SU-DHL-6 (cell line): Measurements from ENCODE around the gene HSPD1.

ENCODE experiments used
- H2AFZ ChIP-seq: fragments of 200-600 bp; sonication (generic); 2 replicates; pipeline ENCODE4 v1.6.1; 2014; ENCODE audit warnings: low read depth, mild to moderate bottlenecking, moderate library complexity, mixed read lengths, antibody characterized with exemption, low read length; ENCODE audit not compliant: severe bottlenecking
- H3F3A ChIP-seq: fragments of 200-600 bp; shearing (Covaris generic); 2 replicates; pipeline ENCODE4 v1.6.0; 2016; ENCODE audit warnings: antibody characterized with exemption, mild to moderate bottlenecking; ENCODE audit not compliant: insufficient read depth
- H3K27ac ChIP-seq: fragments of 200-600 bp; sonication (generic); 2 replicates; pipeline ENCODE4 v1.5.1; 2016; ENCODE audit warnings: low read depth, mild to moderate bottlenecking, low read length, moderate library complexity, mixed read lengths
- H3K27me3 ChIP-seq: fragments of 200-600 bp; sonication (generic), shearing (Covaris generic); 2 replicates; pipeline ENCODE4 v1.6.0; 2014; ENCODE audit warnings: mild to moderate bottlenecking, low read length
- H3K36me3 ChIP-seq: fragments of 200-600 bp; sonication (generic); 2 replicates; pipeline ENCODE4 v1.6.1; 2014; ENCODE audit warnings: mild to moderate bottlenecking, low read length, mixed read lengths
- H3K4me2 ChIP-seq: fragments of 300-600, 200-600 bp; shearing (Covaris generic), sonication (generic); 2 replicates; pipeline ENCODE4 v1.6.0; 2014; ENCODE audit warnings: low read length, low read depth, mild to moderate bottlenecking; ENCODE audit not compliant: poor library complexity, severe bottlenecking
- H3K4me3 ChIP-seq: fragments of 200-600 bp; sonication (generic); 2 replicates; pipeline ENCODE4 v1.5.1; 2014; ENCODE audit warnings: antibody characterized with exemption, low read length, mild to moderate bottlenecking, mixed read lengths; ENCODE audit not compliant: insufficient read depth, poor library complexity, severe bottlenecking
- H3K79me2 ChIP-seq: fragments of 200-600 bp; sonication (generic); 2 replicates; pipeline ENCODE4 v1.6.1; 2014; ENCODE audit warnings: mild to moderate bottlenecking, low read length, moderate library complexity; ENCODE audit not compliant: insufficient read depth
- H3K9ac ChIP-seq: fragments of 200-600 bp; sonication (generic); 2 replicates; pipeline ENCODE4 v1.7.0; 2014; ENCODE audit warnings: mild to moderate bottlenecking, low read length
- H3K9me2 ChIP-seq: fragments of 200-600 bp; sonication (generic); replicated peaks from 2 replicates; pipeline ENCODE4 v1.6.1; 2014; ENCODE audit warnings: low read length; ENCODE audit not compliant: insufficient read depth
- H3K9me3 ChIP-seq: fragments of 200-600 bp; sonication (generic); 2 replicates; pipeline ENCODE4 v1.6.1; 2014; ENCODE audit warnings: low read length, mixed read lengths; ENCODE audit not compliant: insufficient read depth
- H4K20me1 ChIP-seq: fragments of 200-600 bp; sonication (generic); 2 replicates; pipeline ENCODE4 v1.6.1; 2014; ENCODE audit warnings: low read depth, mild to moderate bottlenecking, antibody characterized with exemption, low read length, moderate library complexity, mixed read lengths
- CTCF ChIP-seq: fragments of 200-600 bp; sonication (generic); IDR thresholded peaks from one replicate; pipeline ENCODE4 v1.5.1; 2017; ENCODE audit warnings: antibody characterized with exemption, mild to moderate bottlenecking, low read length, moderate library complexity; ENCODE audit not compliant: insufficient read depth, poor library complexity, severe bottlenecking
- EZH2phosphoT487 ChIP-seq: fragments of 200-600 bp; sonication (generic), shearing (Covaris generic); conservative IDR thresholded peaks from 2 replicates; pipeline ENCODE4 v1.6.1; 2018; ENCODE audit warnings: mild to moderate bottlenecking, antibody characterized with exemption, low read length, moderate library complexity, mixed read lengths

Gene HSPD1

GRCh38 chr2:197477797-197478196, 21.8 kb downstream of the HSPD1 start:
- peaks cover 18% of the 10 kb centered on the region for H3K36me3 ChIP-seq
- H3K27me3 ChIP-seq: no peaks in the 10 kb centered on the region
- no peak overlapping the region for H3K4me3 ChIP-seq
- TF ChIP-seq CTCF (no peak), EZH2phosphoT487 (no peak)
- no peak overlapping the region for H3K4me2 ChIP-seq
- no peaks in the 10 kb centered on the region for H3K9me3 ChIP-seq
- no peaks in the 10 kb centered on the region for H3K9me2 ChIP-seq
- peaks cover 6% of the 10 kb centered on the region; the same call in 1 of the 2 replicates for H3F3A ChIP-seq
- H2AFZ ChIP-seq: no peak overlapping the region
- H3K9ac ChIP-seq: no peak overlapping the region
- no peak overlapping the region for H3K27ac ChIP-seq
- H4K20me1 ChIP-seq: no peaks in the 10 kb centered on the region
- no peaks in the 10 kb centered on the region for H3K79me2 ChIP-seq

- H3K27me3 ChIP-seq: no peaks in the 10 kb centered on the region
- H3K9me3 ChIP-seq: no peaks in the 10 kb centered on the region
- no peak overlapping the region for H3K9ac ChIP-seq
- H3K36me3 ChIP-seq: peaks cover 38% of the 10 kb centered on the region
- no peak overlapping the region for H2AFZ ChIP-seq
- no peak overlapping the region for H3K27ac ChIP-seq
- H3K4me2 ChIP-seq: no peak overlapping the region
- H3F3A ChIP-seq: no peaks in the 10 kb centered on the region
- TF ChIP-seq EZH2phosphoT487 (no peak), CTCF (no peak)
- H3K9me2 ChIP-seq: no peaks in the 10 kb centered on the region
- no peak overlapping the region for H3K4me3 ChIP-seq
- no peaks in the 10 kb centered on the region for H3K79me2 ChIP-seq
- no peaks in the 10 kb centered on the region for H4K20me1 ChIP-seq
Measured at GRCh38 chr2:197472166-197472565, 27.5 kb downstream of the HSPD1 start.

- no peaks in the 10 kb centered on the region for H4K20me1 ChIP-seq
- no peaks in the 10 kb centered on the region for H3K27me3 ChIP-seq
- peaks cover 22% of the 10 kb centered on the region for H3K36me3 ChIP-seq
- no peaks in the 10 kb centered on the region for H3K9me3 ChIP-seq
- no peak overlapping the region for H2AFZ ChIP-seq
- no peak overlapping the region for H3K9ac ChIP-seq
- no peak overlapping the region for H3K27ac ChIP-seq
- no peaks in the 10 kb centered on the region for H3K9me2 ChIP-seq
- peaks cover 15% of the 10 kb centered on the region for H3K79me2 ChIP-seq
- H3K4me2 ChIP-seq: no peak overlapping the region
- H3K4me3 ChIP-seq: no peak overlapping the region
- H3F3A ChIP-seq: no peaks in the 10 kb centered on the region
- TF ChIP-seq CTCF (no peak), EZH2phosphoT487 (no peak)
Measured at GRCh38 chr2:197464175-197464574, 35.5 kb downstream of the HSPD1 start.
